Skeletal muscle tissue (tissue), 4 donors: ENCODE results near the gene KIDINS220. TPM values are rescaled to one million over a fixed set of nuclear protein-coding genes. Genes with fewer than 3 reads are reported as not detected.

Source experiments
- H3K27ac ChIP-seq: one replicate; pipeline ENCODE4 v1.7.0; 2013; ENCODE audit warnings: mild to moderate bottlenecking, low read depth, low read length, inconsistent platforms
- H3K27me3 ChIP-seq, 3 donors: one replicate each; pipeline ENCODE4 v1.7.0; 2013; ENCODE audit warnings: low read length in 3 of 3; ENCODE audit not compliant: control insufficient read depth in 3 of 3, insufficient read depth in 3 of 3
- H3K36me3 ChIP-seq, 3 donors: one replicate each; pipeline ENCODE4 v1.7.0; 2013; ENCODE audit warnings: low read length in 3 of 3; ENCODE audit not compliant: control insufficient read depth in 3 of 3, insufficient read depth in 3 of 3
- H3K4me1 ChIP-seq, 3 donors: one replicate each; pipeline ENCODE4 v1.7.0; 2013; ENCODE audit warnings: low read length in 3 of 3, mild to moderate bottlenecking in 3 of 3; ENCODE audit not compliant: control insufficient read depth in 3 of 3, insufficient read depth in 3 of 3
- H3K4me3 ChIP-seq, 3 donors: one replicate each; pipeline ENCODE4 v1.7.0; 2013; ENCODE audit warnings: low read length in 3 of 3
- H3K9ac ChIP-seq, 3 donors: one replicate each; pipeline ENCODE4 v1.7.0; 2013; ENCODE audit warnings: low read length in 3 of 3, mild to moderate bottlenecking in 3 of 3, moderate library complexity in 2 of 3, low read depth in 1 of 3
- H3K9me3 ChIP-seq, 3 donors: one replicate each; pipeline ENCODE4 v1.7.0; 2013; ENCODE audit warnings: low read length in 3 of 3; ENCODE audit not compliant: control insufficient read depth in 3 of 3
- total RNA-seq: library from RNA; depleted of rRNA; stranded (reverse); fragments of >200 nt; gene quantifications from one replicate; pipeline ENCODE4 v1.2.3, GENCODE V29; 2014
- donor health status: Osteomylitis.

Gene KIDINS220
- total RNA-seq, 1 donor from 2014 or later = 88.7 TPM

DNA sequence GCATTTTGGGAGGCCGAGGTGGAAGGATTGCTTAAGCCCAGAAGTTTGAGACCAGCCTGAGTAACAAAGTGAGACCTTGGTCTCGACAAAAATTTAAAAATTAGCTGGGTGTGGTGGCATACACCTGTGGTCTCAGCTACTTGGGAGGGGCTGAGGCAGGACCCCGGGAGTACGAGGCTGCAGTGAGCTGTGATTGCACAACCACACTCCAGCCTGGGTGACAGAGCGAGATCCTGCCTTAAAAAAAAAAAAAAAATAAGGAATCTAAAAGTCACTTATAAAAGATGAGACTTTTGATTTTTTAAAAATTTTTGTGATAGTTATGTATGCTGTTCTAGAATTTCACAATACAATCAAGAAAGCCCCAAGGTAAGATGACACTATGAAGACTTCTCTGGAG is 122.4 kb downstream of the KIDINS220 start:
- H3K9ac ChIP-seq = no peak overlapping the region
- no peak overlapping the region for H3K4me3 ChIP-seq
- H3K27ac ChIP-seq = no peak overlapping the region
- H3K4me1 ChIP-seq = no peaks in the 10 kb centered on the region
- H3K27me3 ChIP-seq = no peaks in the 10 kb centered on the region
- no peaks in the 10 kb centered on the region for H3K36me3 ChIP-seq
- H3K9me3 ChIP-seq = no peaks in the 10 kb centered on the region

GRCh38 chr2:8714283-8714682 is 123.1 kb downstream of the KIDINS220 start:
- no peaks in the 10 kb centered on the region for H3K4me1 ChIP-seq
- no peak overlapping the region for H3K4me3 ChIP-seq
- H3K9me3 ChIP-seq = no peaks in the 10 kb centered on the region
- no peak overlapping the region for H3K9ac ChIP-seq
- no peak overlapping the region for H3K27ac ChIP-seq
- no peaks in the 10 kb centered on the region for H3K27me3 ChIP-seq
- no peaks in the 10 kb centered on the region for H3K36me3 ChIP-seq

DNA sequence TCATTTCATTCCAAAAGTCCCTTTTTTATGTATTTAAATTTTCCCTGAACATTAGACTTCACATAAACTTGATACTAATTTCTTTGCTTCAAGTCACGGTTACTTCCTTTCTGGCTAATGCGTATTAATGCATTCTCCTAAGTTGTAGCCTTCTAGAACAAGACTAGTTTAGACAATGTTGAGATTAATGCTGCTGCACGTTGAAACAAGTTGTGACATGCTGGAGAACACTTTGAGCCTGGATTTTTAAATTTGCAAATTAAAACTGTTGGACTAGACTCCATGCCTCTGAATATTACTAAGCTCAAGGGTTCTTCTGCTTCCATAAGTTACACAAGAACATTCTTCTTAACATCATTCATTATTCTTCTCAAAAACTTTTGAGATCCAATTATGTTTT is 126.5 kb downstream of the KIDINS220 start:
- Histone ChIP-seq H3K27ac (no peak overlapping the region), H3K36me3 (no peaks in the 10 kb centered on the region), H3K9me3 (no peaks in the 10 kb centered on the region), H3K4me3 (no peak overlapping the region), H3K27me3 (no peaks in the 10 kb centered on the region), H3K9ac (no peak overlapping the region), H3K4me1 (no peaks in the 10 kb centered on the region)

- Histone ChIP-seq H3K36me3 (no peaks in the 10 kb centered on the region), H3K9me3 (no peaks in the 10 kb centered on the region), H3K9ac (no peak overlapping the region), H3K27me3 (no peaks in the 10 kb centered on the region), H3K4me3 (no peak overlapping the region), H3K27ac (no peak overlapping the region), H3K4me1 (no peaks in the 10 kb centered on the region)
These were observed 127.8 kb downstream of the KIDINS220 start for GRCh38 chr2:8709611-8710010.

DNA sequence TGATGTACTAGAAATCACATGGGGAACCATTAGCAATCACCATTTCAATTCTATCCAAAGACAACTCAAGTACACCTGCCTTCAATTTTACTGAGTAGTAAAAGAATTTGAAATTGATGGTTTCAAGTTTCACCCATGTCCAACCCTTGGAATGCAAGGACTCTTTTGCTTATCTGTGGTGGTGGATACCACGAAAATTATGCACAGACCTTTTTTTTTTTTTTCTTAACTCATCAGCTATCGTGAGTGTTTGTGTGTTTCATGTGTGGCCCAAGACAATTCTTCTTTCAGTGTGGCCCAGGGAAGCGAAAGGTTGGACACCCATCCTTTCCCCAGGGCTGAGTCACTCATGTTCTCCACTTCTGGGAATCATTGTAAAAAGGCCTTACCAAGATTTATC is 132.5 kb downstream of the KIDINS220 start:
- no peak overlapping the region for H3K4me3 ChIP-seq
- no peak overlapping the region for H3K9ac ChIP-seq
- no peaks in the 10 kb centered on the region for H3K4me1 ChIP-seq
- H3K36me3 ChIP-seq = no peaks in the 10 kb centered on the region
- no peaks in the 10 kb centered on the region for H3K27me3 ChIP-seq
- no peak overlapping the region for H3K27ac ChIP-seq
- no peaks in the 10 kb centered on the region for H3K9me3 ChIP-seq

DNA sequence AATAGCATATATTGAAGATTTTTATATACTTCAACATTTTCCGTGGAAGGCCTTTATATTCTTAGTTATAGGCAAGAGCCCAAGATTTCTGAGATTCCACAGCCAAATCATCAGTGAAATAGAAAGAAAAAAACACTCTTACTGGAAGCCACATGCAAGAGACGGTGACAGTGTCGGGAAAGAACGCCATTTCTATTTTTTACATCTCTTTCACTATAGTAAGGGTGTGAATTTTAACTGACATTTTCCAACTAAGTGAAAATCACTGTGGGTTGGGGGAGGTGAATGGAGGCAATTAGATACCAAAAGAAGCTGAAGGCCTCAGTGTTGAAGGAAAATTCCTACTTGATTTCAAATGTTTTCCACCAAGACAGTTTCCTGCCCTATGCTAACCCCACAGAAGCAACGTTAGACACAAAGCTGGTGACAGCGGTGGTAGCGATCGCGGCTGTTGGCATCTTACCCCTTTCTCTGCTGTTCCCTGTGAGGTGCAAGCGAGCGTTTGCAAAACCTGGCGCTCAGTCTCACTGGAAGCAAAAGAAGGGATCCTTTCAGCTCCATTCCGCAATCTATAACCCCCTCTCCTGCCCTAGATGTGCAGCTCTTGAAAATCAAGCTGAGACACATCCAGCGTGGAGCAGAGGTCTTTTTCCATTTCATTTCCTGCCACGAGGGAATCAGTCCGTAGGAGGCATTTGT is 135.6 kb downstream of the KIDINS220 start:
- Histone ChIP-seq H3K9me3 (no peaks in the 10 kb centered on the region), H3K9ac (no peak overlapping the region)

DNA sequence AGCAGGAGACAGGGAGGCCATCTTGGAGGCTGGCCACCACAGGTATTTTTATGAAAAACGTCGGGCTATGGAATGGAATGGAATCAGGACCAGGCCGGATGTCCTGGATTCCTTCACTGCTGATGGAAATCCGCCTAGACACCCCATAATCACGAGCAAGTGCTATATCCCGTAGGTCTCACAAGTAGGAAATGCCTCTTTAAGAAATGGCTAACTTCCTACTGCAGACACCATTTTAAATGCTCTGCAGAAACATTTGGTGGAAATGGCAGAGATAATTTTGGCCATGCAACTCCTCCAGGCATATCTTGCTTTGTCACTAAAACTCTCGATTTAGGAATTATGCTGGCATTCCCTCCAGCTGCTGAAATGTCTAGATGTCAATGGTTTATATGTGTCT is 137.6 kb downstream of the KIDINS220 start:
- Histone ChIP-seq H3K4me1 (no peaks in the 10 kb centered on the region), H3K36me3 (no peaks in the 10 kb centered on the region), H3K27ac (no peak overlapping the region), H3K9me3 (no peaks in the 10 kb centered on the region), H3K4me3 (no peak overlapping the region), H3K27me3 (no peaks in the 10 kb centered on the region), H3K9ac (no peak overlapping the region)

More for the DNA sequence above, 135.6 kb downstream of the KIDINS220 start:
- H3K4me3 ChIP-seq = no peak overlapping the region
- no peaks in the 10 kb centered on the region for H3K36me3 ChIP-seq
- H3K4me1 ChIP-seq = no peaks in the 10 kb centered on the region
- no peaks in the 10 kb centered on the region for H3K27me3 ChIP-seq
- H3K27ac ChIP-seq = no peak overlapping the region

DNA sequence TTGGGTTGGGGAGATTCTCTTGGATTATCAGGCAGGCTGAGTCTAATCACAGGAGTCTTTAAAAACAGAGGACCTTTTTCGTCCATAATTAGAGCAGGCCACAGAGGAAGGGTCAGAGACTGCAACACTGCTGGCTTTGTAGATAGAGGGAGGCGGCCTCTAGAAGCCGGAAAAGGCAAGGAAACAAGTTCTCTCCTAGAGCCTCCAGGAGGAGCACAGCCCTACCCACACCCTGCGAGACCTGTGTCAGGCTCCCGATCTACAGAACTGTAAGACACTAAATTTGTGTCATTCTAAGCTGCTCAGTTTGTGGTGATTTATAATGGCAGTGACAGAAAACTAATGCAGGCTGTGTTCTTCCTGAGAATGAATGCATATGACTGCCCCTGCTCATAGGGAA is 140.2 kb downstream of the KIDINS220 start:
- H3K36me3 ChIP-seq = no peaks in the 10 kb centered on the region
- no peak overlapping the region for H3K4me3 ChIP-seq
- H3K4me1 ChIP-seq = peaks cover 0 to 4% (median 3%) of the 10 kb centered on the region in 3 donors
- H3K27ac ChIP-seq = no peak overlapping the region
- no peaks in the 10 kb centered on the region for H3K9me3 ChIP-seq
- peaks cover 10 to 11% (median 10%) of the 10 kb centered on the region in 3 donors for H3K27me3 ChIP-seq
- no peak overlapping the region for H3K9ac ChIP-seq

DNA sequence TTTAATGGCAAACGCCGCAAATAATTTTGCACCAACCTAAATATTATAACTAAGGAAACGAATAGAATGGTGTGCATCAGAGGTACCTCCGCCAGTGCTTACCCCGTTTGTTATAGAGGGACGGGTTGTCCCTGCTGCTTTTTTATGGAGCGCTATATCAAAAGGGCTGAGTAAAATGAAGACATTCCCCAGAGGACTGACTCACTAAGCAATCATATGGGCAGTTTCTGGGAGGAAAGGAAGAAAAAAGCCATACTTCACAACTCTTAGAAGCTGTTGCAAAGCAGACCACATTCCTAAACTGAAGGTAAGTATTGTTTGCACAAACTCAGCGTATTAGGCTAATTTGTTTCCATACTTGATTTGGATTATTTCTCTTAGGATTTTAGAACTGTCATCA is 142.7 kb downstream of the KIDINS220 start:
- no peak overlapping the region for H3K9ac ChIP-seq
- H3K36me3 ChIP-seq = no peaks in the 10 kb centered on the region
- H3K9me3 ChIP-seq = no peaks in the 10 kb centered on the region
- no peak overlapping the region for H3K27ac ChIP-seq
- peaks cover 0 to 4% (median 3%) of the 10 kb centered on the region in 3 donors for H3K4me1 ChIP-seq
- H3K4me3 ChIP-seq = no peak overlapping the region
- peaks cover 10 to 14% (median 13%) of the 10 kb centered on the region in 3 donors for H3K27me3 ChIP-seq

DNA sequence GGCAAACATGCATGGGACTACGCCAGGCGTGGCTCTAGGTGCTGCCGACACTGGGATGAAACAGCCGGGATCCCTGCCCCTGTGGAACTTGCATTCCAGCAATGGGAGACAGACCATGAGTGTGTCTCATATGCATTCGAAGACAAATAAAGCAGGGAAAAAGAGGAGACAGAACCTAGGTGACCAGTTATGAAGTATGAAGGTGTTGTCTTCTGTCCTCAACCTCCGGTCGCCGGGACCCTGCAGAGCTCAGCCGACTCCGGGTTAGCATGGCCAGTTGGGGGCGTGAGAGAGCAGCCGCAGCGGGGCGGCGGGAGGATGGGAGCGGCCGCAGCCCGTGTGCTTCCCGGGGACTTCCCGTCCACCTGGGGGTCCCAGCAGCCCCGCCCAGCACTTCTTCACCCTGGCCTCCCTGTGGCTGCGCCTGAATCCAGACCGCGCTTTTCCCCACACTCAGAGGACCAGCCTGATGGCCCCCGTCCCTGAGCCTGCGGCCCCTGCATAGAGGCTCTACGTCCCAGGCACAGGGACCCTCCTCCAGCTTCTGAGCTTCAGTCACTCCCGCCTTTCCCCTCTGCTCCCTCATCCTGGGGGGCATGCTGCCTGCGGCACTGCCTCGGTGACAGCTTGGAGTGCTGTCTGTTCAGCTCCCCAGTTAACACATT is 144.1 kb downstream of the KIDINS220 start:
- Histone ChIP-seq H3K27me3 (peaks cover 10 to 14% (median 13%) of the 10 kb centered on the region in 3 donors), H3K4me1 (peaks cover 0 to 4% (median 3%) of the 10 kb centered on the region in 3 donors), H3K27ac (no peak overlapping the region), H3K36me3 (no peaks in the 10 kb centered on the region), H3K9ac (no peak overlapping the region), H3K4me3 (no peak overlapping the region), H3K9me3 (no peaks in the 10 kb centered on the region)
